Glutamatergic neuron (in vitro differentiated cells): ENCODE data around the gene SGPP2. TPM values are rescaled to one million over a fixed set of nuclear protein-coding genes. Genes with fewer than 3 reads are reported as not detected.

Experiments used
- DNase-seq: peaks from one replicate; pipeline ENCODE4 v3.0.0; 2022
- H3K27ac Mint-ChIP-seq: one replicate; pipeline ENCODE4 v1.8.0; 2020; ENCODE audit warnings: mild to moderate bottlenecking, mixed read lengths, inconsistent platforms; ENCODE audit not compliant: unreplicated experiment
- H3K27me3 Mint-ChIP-seq: one replicate; pipeline ENCODE4 v1.8.0; 2020; ENCODE audit warnings: mild to moderate bottlenecking, moderate library complexity, mixed read lengths, inconsistent platforms; ENCODE audit not compliant: unreplicated experiment
- H3K36me3 Mint-ChIP-seq: one replicate; pipeline ENCODE4 v1.8.0; 2020; ENCODE audit warnings: mild to moderate bottlenecking, mixed read lengths, inconsistent platforms; ENCODE audit not compliant: unreplicated experiment
- H3K4me1 Mint-ChIP-seq: one replicate; pipeline ENCODE4 v1.8.0; 2020; ENCODE audit warnings: mild to moderate bottlenecking, low read depth, mixed read lengths, inconsistent platforms; ENCODE audit not compliant: unreplicated experiment
- H3K4me3 Mint-ChIP-seq: one replicate; pipeline ENCODE4 v1.8.0; 2020; ENCODE audit warnings: mild to moderate bottlenecking, mixed read lengths, inconsistent platforms; ENCODE audit not compliant: unreplicated experiment
- H3K9me3 Mint-ChIP-seq: one replicate; pipeline ENCODE4 v1.8.0; 2020; ENCODE audit warnings: mild to moderate bottlenecking, moderate library complexity, mixed read lengths, inconsistent platforms; ENCODE audit not compliant: unreplicated experiment
- total RNA-seq: library from RNA; stranded (reverse); fragmentation: NEBNext Ultra II Directional; extraction: Animal tissue kit (Norgen Biotek cat#: 25700); gene quantifications from one replicate; pipeline ENCODE4 v1.2.1, GENCODE V29; 2021; ENCODE audit not compliant: unreplicated experiment
- TF ChIP-seq, protein P1 (sequence below): fragments of 200-600 bp; sonication (generic); IDR thresholded peaks from one replicate; pipeline ENCODE4 v1.5.0; 2021; ENCODE audit not compliant: partially characterized antibody, unreplicated experiment

Gene SGPP2
- total RNA-seq, 1 donor from 2014 or later: 2.1 TPM

DNA sequence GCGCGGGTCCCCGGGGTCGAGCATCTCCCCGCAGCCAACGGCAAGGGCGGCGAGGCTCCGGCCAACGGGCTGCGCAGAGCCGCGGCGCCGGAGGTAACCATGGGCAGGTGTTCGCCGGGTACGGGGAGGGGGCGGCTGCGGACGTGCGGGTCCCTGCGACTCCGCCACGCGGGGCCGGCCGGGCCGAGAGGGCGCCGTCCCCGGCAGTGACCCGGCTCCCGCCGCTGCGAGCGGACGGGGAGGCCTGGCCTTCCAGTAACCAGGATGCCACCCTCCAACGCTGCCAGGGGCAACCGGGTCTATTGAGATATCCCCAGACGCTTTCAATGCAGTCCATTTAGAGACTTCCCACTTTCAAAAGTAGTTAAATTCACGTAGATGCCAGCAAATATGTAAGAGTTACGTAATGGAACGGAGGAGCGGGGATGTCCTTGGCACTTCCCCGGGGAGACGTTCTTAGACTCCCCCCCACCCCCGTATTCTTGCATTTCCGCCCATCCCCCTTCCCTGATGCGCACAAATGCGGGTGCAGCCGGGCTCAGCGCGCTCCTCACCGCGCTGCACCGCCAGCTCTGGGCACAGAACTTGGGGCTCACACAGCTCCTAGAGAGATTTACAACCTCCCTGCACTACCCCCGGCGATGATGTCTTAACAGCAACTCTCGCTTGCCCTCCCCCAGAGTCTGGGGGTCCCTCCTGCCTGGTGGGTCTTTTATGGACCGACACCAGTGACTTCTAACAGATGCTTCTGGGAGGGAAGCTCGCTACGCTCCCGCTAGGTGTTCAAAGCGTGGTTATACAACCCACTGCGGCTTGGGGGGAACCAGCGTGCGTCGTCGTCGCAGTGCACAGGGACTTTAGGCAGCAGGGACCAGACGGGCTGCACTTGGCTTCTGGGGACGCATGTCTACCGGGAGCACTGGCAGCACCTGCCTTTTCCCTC lies 657 bp downstream of the SGPP2 start:
- H3K4me1 Mint-ChIP-seq: peaks cover 11% of the 10 kb centered on the region
- TF ChIP-seq, protein P1, sequence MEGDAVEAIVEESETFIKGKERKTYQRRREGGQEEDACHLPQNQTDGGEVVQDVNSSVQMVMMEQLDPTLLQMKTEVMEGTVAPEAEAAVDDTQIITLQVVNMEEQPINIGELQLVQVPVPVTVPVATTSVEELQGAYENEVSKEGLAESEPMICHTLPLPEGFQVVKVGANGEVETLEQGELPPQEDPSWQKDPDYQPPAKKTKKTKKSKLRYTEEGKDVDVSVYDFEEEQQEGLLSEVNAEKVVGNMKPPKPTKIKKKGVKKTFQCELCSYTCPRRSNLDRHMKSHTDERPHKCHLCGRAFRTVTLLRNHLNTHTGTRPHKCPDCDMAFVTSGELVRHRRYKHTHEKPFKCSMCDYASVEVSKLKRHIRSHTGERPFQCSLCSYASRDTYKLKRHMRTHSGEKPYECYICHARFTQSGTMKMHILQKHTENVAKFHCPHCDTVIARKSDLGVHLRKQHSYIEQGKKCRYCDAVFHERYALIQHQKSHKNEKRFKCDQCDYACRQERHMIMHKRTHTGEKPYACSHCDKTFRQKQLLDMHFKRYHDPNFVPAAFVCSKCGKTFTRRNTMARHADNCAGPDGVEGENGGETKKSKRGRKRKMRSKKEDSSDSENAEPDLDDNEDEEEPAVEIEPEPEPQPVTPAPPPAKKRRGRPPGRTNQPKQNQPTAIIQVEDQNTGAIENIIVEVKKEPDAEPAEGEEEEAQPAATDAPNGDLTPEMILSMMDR: no peak
- DNase-seq: peak; percentile 32
- H3K27me3 Mint-ChIP-seq: peaks cover 20% of the 10 kb centered on the region
- H3K27ac Mint-ChIP-seq: no peak overlapping the region
- H3K9me3 Mint-ChIP-seq: peaks cover 11% of the 10 kb centered on the region
- peak overlapping the region; percentile 91 for H3K4me3 Mint-ChIP-seq
- H3K36me3 Mint-ChIP-seq: peaks cover 17% of the 10 kb centered on the region

- TF ChIP-seq, protein P1: no peak
- H3K4me1 Mint-ChIP-seq: peaks cover 11% of the 10 kb centered on the region
- H3K4me3 Mint-ChIP-seq: no peak overlapping the region
- peaks cover 21% of the 10 kb centered on the region for H3K36me3 Mint-ChIP-seq
- peaks cover 10% of the 10 kb centered on the region for H3K9me3 Mint-ChIP-seq
- no peak overlapping the region for H3K27ac Mint-ChIP-seq
- no peak for DNase-seq
- H3K27me3 Mint-ChIP-seq: peaks cover 19% of the 10 kb centered on the region
These were observed 3.4 kb downstream of the SGPP2 start for GRCh38 chr2:222427646-222428301.

- peaks cover 11% of the 10 kb centered on the region for H3K36me3 Mint-ChIP-seq
- H3K27me3 Mint-ChIP-seq: peaks cover 9% of the 10 kb centered on the region
- DNase-seq: no peak
- H3K9me3 Mint-ChIP-seq: peaks cover 5% of the 10 kb centered on the region
- TF ChIP-seq, protein P1: no peak
- H3K4me1 Mint-ChIP-seq: peaks cover 1% of the 10 kb centered on the region
- no peak overlapping the region for H3K27ac Mint-ChIP-seq
- H3K4me3 Mint-ChIP-seq: no peak overlapping the region
These were observed 5.7 kb downstream of the SGPP2 start for GRCh38 chr2:222430071-222430470.

DNA sequence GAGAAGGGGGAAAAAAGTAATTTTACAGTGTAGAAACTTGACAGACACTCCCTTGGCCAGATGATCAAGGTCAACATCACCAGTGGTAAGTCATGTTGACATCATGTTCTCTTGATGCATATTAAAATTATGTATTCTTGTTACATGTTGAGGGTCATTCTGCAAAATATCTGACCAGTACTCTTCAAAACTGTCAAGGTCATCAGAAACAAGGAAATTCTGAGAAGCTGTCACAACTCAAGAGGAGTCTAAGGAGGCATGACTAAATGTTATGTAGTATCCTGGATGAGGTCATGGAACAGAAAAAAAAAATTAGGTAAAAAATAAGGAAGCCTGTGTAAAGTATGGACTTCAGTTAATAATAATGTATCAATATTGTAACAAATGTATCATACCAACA lies 6.3 kb downstream of the SGPP2 start:
- H3K36me3 Mint-ChIP-seq: peaks cover 11% of the 10 kb centered on the region
- no peak overlapping the region for H3K27ac Mint-ChIP-seq
- no peak for DNase-seq
- no peak overlapping the region for H3K4me3 Mint-ChIP-seq
- no peaks in the 10 kb centered on the region for H3K4me1 Mint-ChIP-seq
- TF ChIP-seq, protein P1: no peak
- H3K27me3 Mint-ChIP-seq: peaks cover 4% of the 10 kb centered on the region
- H3K9me3 Mint-ChIP-seq: peaks cover 2% of the 10 kb centered on the region

DNA sequence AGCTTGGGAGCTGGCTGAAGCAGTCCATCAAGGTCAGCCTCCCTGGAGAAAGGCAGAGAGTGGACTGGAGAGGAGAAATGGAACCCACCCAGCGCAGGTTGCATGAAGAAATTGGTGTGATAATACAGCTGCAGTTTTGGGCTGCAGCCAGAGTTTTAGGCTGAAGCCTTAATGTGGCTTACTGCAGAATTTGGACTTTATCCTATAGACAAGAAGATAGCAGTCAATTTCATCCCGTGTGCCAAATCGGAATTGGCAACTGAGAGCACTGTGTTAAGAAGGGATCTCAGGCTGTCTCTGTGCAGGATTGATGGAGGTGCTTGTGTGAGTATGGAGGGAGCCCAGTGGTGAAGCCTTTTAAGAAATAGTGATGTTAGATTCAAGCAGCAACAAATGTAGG lies 7.5 kb downstream of the SGPP2 start:
- H3K4me1 Mint-ChIP-seq: no peaks in the 10 kb centered on the region
- H3K4me3 Mint-ChIP-seq: no peak overlapping the region
- peaks cover 11% of the 10 kb centered on the region for H3K36me3 Mint-ChIP-seq
- TF ChIP-seq, protein P1: no peak
- peaks cover 2% of the 10 kb centered on the region for H3K9me3 Mint-ChIP-seq
- peaks cover 4% of the 10 kb centered on the region for H3K27me3 Mint-ChIP-seq
- H3K27ac Mint-ChIP-seq: no peak overlapping the region
- no peak for DNase-seq
